ENCODE results near the gene SAP30L. TPM values are rescaled to one million over a fixed set of nuclear protein-coding genes. Genes with fewer than 3 reads are reported as not detected.

Gene SAP30L
- total RNA-seq, 4 donors from 2014 or later: 36.7 to 69.6 (median 39.3) TPM

DNA sequence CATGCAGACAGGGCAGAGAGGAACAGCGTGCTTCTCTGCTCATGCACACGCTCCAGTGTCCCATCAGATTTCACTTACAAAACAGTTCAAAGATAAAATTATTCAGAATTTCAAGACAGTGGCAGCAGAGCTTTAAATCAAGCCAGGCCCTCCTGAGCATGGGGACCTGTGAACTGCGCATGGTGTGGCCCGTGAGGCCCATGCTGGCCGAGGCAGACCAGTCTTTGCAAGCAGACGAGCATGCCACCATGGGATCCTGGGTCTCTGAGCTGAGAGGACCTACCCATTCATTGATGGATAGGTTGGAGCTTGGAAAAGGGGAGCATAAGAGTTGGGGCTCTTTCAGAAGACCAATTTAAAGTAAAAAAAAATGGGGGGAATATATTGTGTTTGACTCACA is 35.0 kb upstream of the SAP30L start:
- Histone ChIP-seq H3K4me3 (no peak overlapping the region), H3K36me3 (peaks cover 0 to 37% (median 0%) of the 10 kb centered on the region in 3 donors), H3K4me1 (peaks cover 0 to under 1% (median 0%) of the 10 kb centered on the region in 4 donors)

GRCh38 chr5:154411338-154411737 is 34.5 kb upstream of the SAP30L start:
- TF ChIP-seq CTCF (IDR thresholded peaks at IDR 0.05): no peak
- no peak for TF ChIP-seq POLR2A (IDR thresholded peaks at IDR 0.05)
- peaks cover 0 to 38% (median 0%) of the 10 kb centered on the region in 3 donors for H3K36me3 ChIP-seq
- H3K27ac ChIP-seq: no peak overlapping the region
- no peaks in the 10 kb centered on the region for H3K9me3 ChIP-seq
- H3K4me3 ChIP-seq: no peak overlapping the region
- peak in 1 of 3 donors; percentile 23 for DNase-seq
- no peaks in the 10 kb centered on the region for H3K27me3 ChIP-seq
- H3K4me1 ChIP-seq: no peaks in the 10 kb centered on the region

More for the DNA sequence above, 35.0 kb upstream of the SAP30L start:
- DNase-seq: peak in 1 of 3 donors; percentile 28
- Histone ChIP-seq H3K9me3 (no peaks in the 10 kb centered on the region), H3K27ac (no peak overlapping the region), H3K27me3 (no peaks in the 10 kb centered on the region)
- TF ChIP-seq CTCF (IDR thresholded peaks at IDR 0.05): no peak
- no peak for TF ChIP-seq POLR2A (IDR thresholded peaks at IDR 0.05)

DNA sequence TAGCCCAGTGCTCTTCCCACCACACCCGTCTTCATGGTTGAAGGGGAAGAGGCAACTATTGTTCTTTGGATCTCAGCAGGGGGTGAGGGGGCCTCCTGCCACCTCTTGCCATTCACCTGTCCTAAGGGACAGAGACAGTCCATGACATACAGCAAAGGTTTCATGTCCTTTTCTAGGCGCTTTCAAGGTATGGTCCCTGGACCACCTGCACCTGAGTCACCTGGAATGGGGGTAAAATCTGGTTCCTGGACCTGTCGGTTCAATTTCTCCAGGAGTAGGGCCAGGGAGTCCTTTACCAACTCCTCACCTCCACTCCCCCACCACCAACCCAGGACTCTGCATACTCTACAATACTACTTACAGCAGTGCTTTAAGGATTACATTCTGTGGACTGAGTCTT is 33.5 kb upstream of the SAP30L start:
- Histone ChIP-seq H3K4me1 (no peaks in the 10 kb centered on the region), H3K27me3 (no peaks in the 10 kb centered on the region), H3K36me3 (peaks cover 0 to 46% (median 0%) of the 10 kb centered on the region in 3 donors), H3K9me3 (no peaks in the 10 kb centered on the region), H3K27ac (no peak overlapping the region), H3K4me3 (no peak overlapping the region)
- TF ChIP-seq CTCF (IDR thresholded peaks at IDR 0.05) (no peak), POLR2A (IDR thresholded peaks at IDR 0.05) (no peak)
- DNase-seq: no peak

GRCh38 chr5:154412925-154413324 is 32.9 kb upstream of the SAP30L start:
- no peak overlapping the region for H3K4me3 ChIP-seq
- no peak overlapping the region for H3K27ac ChIP-seq
- no peaks in the 10 kb centered on the region for H3K4me1 ChIP-seq
- no peaks in the 10 kb centered on the region for H3K9me3 ChIP-seq
- no peaks in the 10 kb centered on the region for H3K27me3 ChIP-seq
- TF ChIP-seq CTCF (IDR thresholded peaks at IDR 0.05) (no peak), POLR2A (IDR thresholded peaks at IDR 0.05) (no peak)
- peaks cover 0 to 51% (median 0%) of the 10 kb centered on the region in 3 donors for H3K36me3 ChIP-seq
- DNase-seq: peak in 1 of 3 donors; percentile 41

DNA sequence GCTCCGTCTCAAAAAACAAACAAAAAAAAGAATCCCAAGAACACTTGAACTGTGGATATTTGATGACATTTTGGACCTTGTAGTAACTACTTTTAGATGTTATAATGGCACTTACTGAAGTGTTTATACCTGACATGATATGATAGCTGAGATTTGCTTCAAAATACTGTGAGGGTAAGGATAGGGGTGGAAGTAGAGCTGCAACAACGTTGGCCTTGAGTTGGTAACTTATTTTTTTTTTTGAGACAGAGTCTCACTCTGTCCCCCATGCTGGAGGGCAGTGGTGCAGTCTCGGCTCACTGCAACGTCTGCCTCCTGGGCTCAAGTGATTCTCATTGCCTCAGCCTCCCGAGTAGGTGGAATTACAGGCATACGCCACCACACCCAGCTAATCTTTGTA is 30.7 kb upstream of the SAP30L start:
- H3K4me3 ChIP-seq: no peak overlapping the region
- TF ChIP-seq CTCF (IDR thresholded peaks at IDR 0.05) (no peak), POLR2A (IDR thresholded peaks at IDR 0.05) (no peak)
- H3K4me1 ChIP-seq: no peaks in the 10 kb centered on the region
- no peak overlapping the region for H3K27ac ChIP-seq
- peaks cover 0 to 53% (median 0%) of the 10 kb centered on the region in 3 donors for H3K36me3 ChIP-seq
- no peaks in the 10 kb centered on the region for H3K9me3 ChIP-seq
- H3K27me3 ChIP-seq: no peaks in the 10 kb centered on the region
- DNase-seq: no peak

DNA sequence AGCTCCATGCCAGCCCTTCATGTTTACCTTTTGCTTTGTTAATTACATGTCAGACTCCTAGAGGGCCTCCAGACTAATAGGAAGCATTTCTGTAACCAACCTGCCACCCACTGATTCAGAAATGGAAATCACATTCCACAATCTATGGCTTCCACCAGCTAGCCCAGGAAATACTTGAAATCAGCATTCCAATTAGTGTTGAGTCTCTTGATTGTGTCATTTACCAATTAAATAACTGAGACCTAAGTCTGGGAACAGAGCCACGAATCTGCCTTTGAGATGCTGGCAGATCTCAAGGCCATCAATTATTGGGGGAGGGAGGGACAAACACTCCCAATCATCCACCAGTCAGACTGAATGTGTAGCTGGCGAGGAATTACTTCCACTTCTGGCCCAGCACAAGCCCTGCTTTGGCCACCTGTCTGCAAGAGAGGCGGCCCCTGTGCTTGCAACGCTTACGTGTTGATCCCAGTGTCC is 27.4 kb upstream of the SAP30L start:
- no peaks in the 10 kb centered on the region for H3K9me3 ChIP-seq
- peak in 1 of 3 donors; percentile 14 for DNase-seq
- TF ChIP-seq CTCF (IDR thresholded peaks at IDR 0.05) (no peak), POLR2A (IDR thresholded peaks at IDR 0.05) (no peak)
- no peaks in the 10 kb centered on the region for H3K27me3 ChIP-seq
- no peak overlapping the region for H3K27ac ChIP-seq
- peaks cover 0 to 25% (median 0%) of the 10 kb centered on the region in 3 donors for H3K36me3 ChIP-seq
- no peak overlapping the region for H3K4me3 ChIP-seq
- H3K4me1 ChIP-seq: no peaks in the 10 kb centered on the region

Data from Peyer's patch (tissue), 4 donors.